Heart right ventricle (tissue), 16 donors: ENCODE data around the gene CTBS. TPM values are rescaled to one million over a fixed set of nuclear protein-coding genes. Genes with fewer than 3 reads are reported as not detected.

Source experiments
- ATAC-seq, 8 donors: fragments of 200-7000 bp; cut with Tn5 transposase; one replicate each; pipeline ENCODE4 v1.9.1; 2020; ENCODE audit warnings: mild to moderate bottlenecking in 8 of 8, moderate library complexity in 8 of 8, moderate number of reproducible peaks in 1 of 8
- DNase-seq, 2 donors: peaks; one replicate each; pipeline ENCODE4 v3.0.0-alpha.2; 2020
- H3K27ac ChIP-seq, 10 donors: fragments of 200-600 bp; sonication (generic) in 2 of 10; one replicate each; pipeline versions ENCODE4 v1.5.0 to v1.8.0; 2020 to 2022; ENCODE audit warnings: mild to moderate bottlenecking in 3 of 10
- H3K27me3 ChIP-seq, 7 donors: fragments of 200-600 bp; one replicate each; pipeline ENCODE4 v1.8.0; 2021 to 2022; ENCODE audit warnings: mild to moderate bottlenecking in 2 of 7
- H3K36me3 ChIP-seq, 9 donors: fragments of 200-600 bp; sonication (generic) in 1 of 9; one replicate each; pipeline versions ENCODE4 v1.5.0 to v1.8.0; 2020 to 2022; ENCODE audit warnings: mild to moderate bottlenecking in 2 of 9
- H3K4me1 ChIP-seq, 9 donors: fragments of 200-600 bp; sonication (generic) in 1 of 9; one replicate each; pipeline versions ENCODE4 v1.5.0 to v1.8.0; 2020 to 2022; ENCODE audit warnings: mild to moderate bottlenecking in 4 of 9
- H3K4me3 ChIP-seq, 10 donors: fragments of 200-600 bp; sonication (generic) in 2 of 10; one replicate each; pipeline versions ENCODE4 v1.5.0 to v1.8.0; 2020 to 2022; ENCODE audit warnings: mild to moderate bottlenecking in 7 of 10, moderate library complexity in 2 of 10
- H3K9me3 ChIP-seq, 11 donors: fragments of 200-600 bp in 10 of 11; sonication (generic) in 2 of 11; one replicate each; pipeline versions ENCODE4 v1.5.0 to v1.8.0; 2013 to 2022; ENCODE audit warnings: mild to moderate bottlenecking in 2 of 11, control low read depth in 1 of 11, moderate library complexity in 1 of 11
- WGBS, 2 donors: extraction: QIAGEN DNeasy Blood & Tissue Kit; methylation state at CpG; one replicate each; pipeline ENCODE4 v1.1.7; 2013; ENCODE audit warnings: inconsistent platforms in 1 of 2; 5-methylcytosine and 5-hydroxymethylcytosine counted together
- intact Hi-C, 10 donors: fragments of 100-400 bp; cut with DNase I; formaldehyde crosslinking; loops; one replicate each; pipeline versions ENCODE4 v1.11.1 to v1.14.2; 2022
- polyA plus RNA-seq, 2 donors: library from polyadenylated mRNA; stranded (reverse); fragments of 200-250 nt; gene quantifications; one replicate each; pipeline ENCODE4 v1.2.3, GENCODE V29; 2013
- total RNA-seq, 10 donors: library from RNA; stranded (reverse); fragmentation: NEBNext Ultra II Directional in 3 of 10; extraction: Animal tissue kit (Norgen Biotek cat#: 25700) in 3 of 10; gene quantifications; one replicate each; pipeline versions ENCODE4 v1.2.1 to v1.2.4, GENCODE V29; 2021 to 2023
- TF ChIP-seq, protein P1 (sequence below), 9 donors: fragments of 200-600 bp; sonication (generic) in 2 of 9; IDR thresholded peaks; one replicate each; pipeline versions ENCODE4 v1.5.0 to v1.8.0; 2021 to 2022; ENCODE audit warnings: antibody characterized with exemption in 9 of 9, mild to moderate bottlenecking in 5 of 9, moderate library complexity in 1 of 9
- donor health status: Arrhythmogenic right ventricular cardiomyopathy.
- donor health status: ischemic (EF 13 %, LVEDD 7.1; RV severe dilation, severe dysfunction).
- donor health status: healthy with polysubstance abuse.
- donor health status: DM: no; HTN: yes; CAD: no.
- donor health status: DM: no; HTN: no; CAD: no.
- donor health status: ischemic (EF 25% LVEDD 6.9; RV normal size, moderate dysfunction).
- donor health status: ischemic (EF 25% LVEDD 5.7; RV mildly dilated, moderate dysfunction).
- donor health status: healthy.
- donor health status: DM: yes; HTN: yes; CAD: no.
- donor health status: Ischemic cardiomyopathy.
- donor health status: ischemic (EF 35%, LVEDD 5.7; RV mildly dilated, moderate dysfunction).
- donor health status: nonischemic (EF 11% LVEDD 7.7; RV severe dilation, severe dysfunction).
- donor health status: DM: yes; HTN: yes; CAD: no.
- donor health status: PGD.
- donor health status: ischemic (EF 29% LVEDD 5.4; RV normal size, mild dysfunction).
- donor health status: nonischemic (EF 23%, LVEDD 6.1; RV moderate dilation, normal function).

The CTBS gene
- total and polyA plus RNA-seq, 12 donors = 3.5 to 13.2 (median 7.2) TPM

DNA sequence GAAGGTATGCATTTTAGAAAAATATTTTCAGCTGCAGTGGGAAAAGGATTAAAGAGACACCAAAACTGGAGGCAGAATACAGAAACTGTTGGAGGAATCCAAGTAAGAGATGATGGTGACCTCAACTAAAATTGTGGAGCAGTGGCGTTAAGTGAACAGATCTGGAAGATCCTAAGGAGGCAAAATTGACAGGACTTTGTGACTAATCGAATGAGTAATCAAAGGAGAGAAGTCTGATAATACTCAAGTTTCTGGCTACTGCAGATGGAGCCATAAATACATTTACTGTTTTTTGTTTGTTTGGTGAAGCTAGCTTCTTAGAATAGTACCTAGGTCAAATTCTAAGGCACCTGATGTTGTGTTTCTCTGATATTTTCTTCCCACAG is 3.1 kb downstream of the CTBS start:
- intact Hi-C loops = loop anchor here in 6 of 10 donors (5.0 to 10.0 kb wide), 3 partner anchors 64 to 94 kb away; partner anchors contain the start of genes GNG5 (in 5 of the 6), SPATA1 (in 5 of the 6) and RPF1 (in 1 of the 6)
- Histone ChIP-seq H3K27ac (no peak overlapping the region), H3K9me3 (no peaks in the 10 kb centered on the region), H3K36me3 (peaks cover 0 to 50% (median 0%) of the 10 kb centered on the region in 9 donors), H3K27me3 (no peaks in the 10 kb centered on the region), H3K4me3 (no peak overlapping the region), H3K4me1 (peaks cover 0 to 41% (median 14%) of the 10 kb centered on the region in 9 donors)
- WGBS, 2 donors = 97% methylated on average over 2 of the region's 2 CpGs
- DNase-seq (no peak), ATAC-seq (no peak)
- TF ChIP-seq, protein P1, sequence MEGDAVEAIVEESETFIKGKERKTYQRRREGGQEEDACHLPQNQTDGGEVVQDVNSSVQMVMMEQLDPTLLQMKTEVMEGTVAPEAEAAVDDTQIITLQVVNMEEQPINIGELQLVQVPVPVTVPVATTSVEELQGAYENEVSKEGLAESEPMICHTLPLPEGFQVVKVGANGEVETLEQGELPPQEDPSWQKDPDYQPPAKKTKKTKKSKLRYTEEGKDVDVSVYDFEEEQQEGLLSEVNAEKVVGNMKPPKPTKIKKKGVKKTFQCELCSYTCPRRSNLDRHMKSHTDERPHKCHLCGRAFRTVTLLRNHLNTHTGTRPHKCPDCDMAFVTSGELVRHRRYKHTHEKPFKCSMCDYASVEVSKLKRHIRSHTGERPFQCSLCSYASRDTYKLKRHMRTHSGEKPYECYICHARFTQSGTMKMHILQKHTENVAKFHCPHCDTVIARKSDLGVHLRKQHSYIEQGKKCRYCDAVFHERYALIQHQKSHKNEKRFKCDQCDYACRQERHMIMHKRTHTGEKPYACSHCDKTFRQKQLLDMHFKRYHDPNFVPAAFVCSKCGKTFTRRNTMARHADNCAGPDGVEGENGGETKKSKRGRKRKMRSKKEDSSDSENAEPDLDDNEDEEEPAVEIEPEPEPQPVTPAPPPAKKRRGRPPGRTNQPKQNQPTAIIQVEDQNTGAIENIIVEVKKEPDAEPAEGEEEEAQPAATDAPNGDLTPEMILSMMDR (IDR thresholded peaks at IDR 0.05) = no peak

DNA sequence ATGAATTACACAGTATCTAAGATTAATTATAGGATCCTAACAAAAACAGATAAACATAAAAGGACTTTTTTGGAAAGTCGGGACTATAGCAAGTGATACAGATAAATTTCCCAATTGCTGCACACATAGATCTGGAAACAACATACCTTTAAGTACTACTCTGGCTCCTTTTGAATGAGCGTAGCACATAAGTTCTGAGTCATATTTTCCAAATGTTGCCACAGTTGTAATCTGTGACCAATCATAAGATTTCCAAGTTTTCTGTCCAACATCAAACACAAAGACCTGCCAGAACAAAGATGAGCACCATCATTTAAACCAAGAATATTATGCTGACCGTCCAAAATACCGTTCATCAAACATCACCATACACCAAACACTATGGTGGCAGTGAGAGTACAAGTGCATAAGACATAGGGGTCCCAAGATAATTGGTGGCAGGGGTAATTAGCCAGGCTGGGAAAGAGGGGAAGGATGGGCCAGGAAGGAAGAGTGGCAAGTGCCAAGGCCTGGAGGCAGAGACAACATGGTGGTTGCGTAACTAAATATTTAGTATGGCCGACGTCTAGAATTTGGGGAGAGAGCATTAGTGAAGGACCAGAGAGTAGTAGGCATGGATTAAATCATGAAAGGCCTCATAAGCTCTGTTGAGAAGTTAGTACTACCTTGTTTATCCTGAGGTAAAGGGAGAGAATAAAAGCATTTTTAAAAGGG is 3.6 kb downstream of the CTBS start:
- peaks cover 0 to 56% (median 0%) of the 10 kb centered on the region in 9 donors for H3K36me3 ChIP-seq
- peaks cover 0 to 41% (median 14%) of the 10 kb centered on the region in 9 donors for H3K4me1 ChIP-seq
- TF ChIP-seq, protein P1 (IDR thresholded peaks at IDR 0.05) = no peak
- no peaks in the 10 kb centered on the region for H3K9me3 ChIP-seq
- no peak overlapping the region for H3K4me3 ChIP-seq
- H3K27ac ChIP-seq = no peak overlapping the region
- intact Hi-C loops = loop anchor here in 6 of 10 donors (5.0 to 10.0 kb wide), 3 partner anchors 63 to 93 kb away; partner anchors contain the start of genes GNG5 (in 5 of the 6), SPATA1 (in 5 of the 6) and RPF1 (in 1 of the 6)
- WGBS, 2 donors = 91 to 97% methylated on average over 7 of the region's 7 CpGs
- ATAC-seq (no peak), DNase-seq (no peak)
- no peaks in the 10 kb centered on the region for H3K27me3 ChIP-seq

DNA sequence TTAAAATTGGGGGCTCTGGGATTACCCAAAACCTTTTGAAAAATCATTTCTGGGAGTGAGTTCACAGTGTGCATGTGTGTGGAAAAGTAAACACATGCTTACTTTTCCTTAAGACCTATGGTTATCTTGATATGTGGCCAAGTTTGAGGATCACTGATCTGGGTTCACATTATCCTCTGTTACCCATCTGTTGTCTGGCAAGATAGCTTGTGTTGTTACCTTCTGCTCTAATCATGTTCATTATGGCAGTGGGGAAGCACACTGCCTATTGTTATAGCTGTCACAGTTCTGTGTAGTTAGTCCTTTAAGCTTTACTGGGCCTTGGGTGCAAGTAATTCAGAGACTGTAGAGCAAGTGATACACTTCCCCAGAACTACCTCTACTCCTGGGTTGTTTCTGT is 5.0 kb downstream of the CTBS start:
- TF ChIP-seq, protein P1 (IDR thresholded peaks at IDR 0.05) = no peak
- Histone ChIP-seq H3K9me3 (no peaks in the 10 kb centered on the region), H3K36me3 (peaks cover 0 to 70% (median 0%) of the 10 kb centered on the region in 9 donors), H3K4me3 (no peak overlapping the region), H3K27me3 (no peaks in the 10 kb centered on the region), H3K27ac (no peak overlapping the region), H3K4me1 (peaks cover 0 to 36% (median 14%) of the 10 kb centered on the region in 9 donors)
- no peak for DNase-seq
- no peak for ATAC-seq
- intact Hi-C loops = loop anchor here in 1 of 10 donors (10.0 kb wide), 1 partner anchor 54 kb away; no protein-coding TSS in a partner anchor

DNA sequence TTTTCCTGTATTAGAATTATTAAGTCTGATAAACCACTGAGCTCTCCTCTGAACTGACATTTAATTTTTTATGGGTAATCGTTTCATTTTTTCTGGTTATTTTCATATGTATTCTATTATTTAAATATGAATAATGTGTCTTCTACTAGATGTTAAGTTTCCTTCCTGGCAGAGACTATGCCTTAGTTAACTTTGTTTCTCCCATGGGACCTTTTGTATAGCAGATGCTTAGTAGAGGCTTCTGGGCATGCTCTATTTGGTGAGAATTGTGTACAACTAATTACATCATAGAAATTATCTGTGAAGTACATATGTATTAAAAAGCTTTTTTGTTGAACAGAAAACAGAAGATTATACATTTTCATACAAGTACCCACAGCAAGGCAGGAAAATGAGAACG is 23.4 kb downstream of the CTBS start:
- TF ChIP-seq, protein P1 (IDR thresholded peaks at IDR 0.05) = no peak
- intact Hi-C loops = no loop called here
- Histone ChIP-seq H3K9me3 (no peaks in the 10 kb centered on the region), H3K36me3 (peaks cover 0 to 46% (median 0%) of the 10 kb centered on the region in 9 donors), H3K27ac (no peak overlapping the region), H3K4me1 (peaks cover 0 to 5% (median 0%) of the 10 kb centered on the region in 9 donors), H3K4me3 (no peak overlapping the region), H3K27me3 (no peaks in the 10 kb centered on the region)
- ATAC-seq (no peak), DNase-seq (no peak)
- 62 to 70% methylated on average over 2 of the region's 2 CpGs for WGBS, 2 donors
